CD14-positive monocyte (primary cell): Measurements from ENCODE around the gene H6PD. TPM values are rescaled to one million over a fixed set of nuclear protein-coding genes. Genes with fewer than 3 reads are reported as not detected.
A peak's percentile ranks its signal among the peaks of the same experiment; 100 is the strongest.

Experiments used
- DNase-seq, 3 donors: peaks; one replicate each; pipeline ENCODE4 v3.0.0-alpha.2; 2011 to 2022
- H2AFZ ChIP-seq: 2 replicates; pipeline ENCODE4 v1.6.0; 2012; ENCODE audit warnings: mild to moderate bottlenecking, low read depth, low read length, inconsistent platforms; ENCODE audit not compliant: insufficient read depth, poor library complexity, severe bottlenecking
- H3K27ac ChIP-seq, 2 donors: 1 replicate in 1 of 2; 2 replicates in 1 of 2; pipeline ENCODE4 v1.5.1; 2012 to 2013; ENCODE audit warnings: low read length in 2 of 2, control low read depth in 1 of 2, inconsistent platforms in 1 of 2, low read depth in 1 of 2, mild to moderate bottlenecking in 1 of 2
- H3K27me3 ChIP-seq, 2 donors: one replicate each; pipeline versions ENCODE4 v1.6.0 to v1.6.1; 2011 to 2013; ENCODE audit warnings: low read length in 2 of 2; ENCODE audit not compliant: control insufficient read depth in 2 of 2, insufficient read depth in 2 of 2
- H3K36me3 ChIP-seq, 2 donors: replicated peaks in 1 of 2; 1 replicate in 1 of 2; 2 replicates in 1 of 2; pipeline versions ENCODE4 v1.5.1 to v1.6.1; 2012 to 2013; ENCODE audit warnings: low read length in 2 of 2, control low read depth in 1 of 2, inconsistent platforms in 1 of 2, mild to moderate bottlenecking in 1 of 2; ENCODE audit not compliant: insufficient read depth in 2 of 2, control insufficient read depth in 1 of 2
- H3K4me1 ChIP-seq, 2 donors: 1 replicate in 1 of 2; 2 replicates in 1 of 2; pipeline versions ENCODE4 v1.5.1 to v1.6.1; 2012 to 2013; ENCODE audit warnings: low read length in 2 of 2, control low read depth in 1 of 2, inconsistent platforms in 1 of 2, mild to moderate bottlenecking in 1 of 2, moderate library complexity in 1 of 2; ENCODE audit not compliant: insufficient read depth in 2 of 2, control insufficient read depth in 1 of 2
- H3K4me2 ChIP-seq: replicated peaks from 2 replicates; pipeline ENCODE3; 2012; ENCODE audit warnings: low read length, moderate library complexity, mild to moderate bottlenecking; ENCODE audit not compliant: poor library complexity, severe bottlenecking; ENCODE audit errors: extremely low read depth
- H3K4me3 ChIP-seq, 3 experiments: fragments of 200-600 bp in 1 of 3; sonication (generic) in 1 of 3; replicated peaks in 1 of 3; 1 replicate in 2 of 3; 2 replicates in 1 of 3; pipeline ENCODE4 v1.5.1; 2011 to 2013; ENCODE audit warnings: low read length in 3 of 3, mild to moderate bottlenecking in 3 of 3, control low read depth in 2 of 3, low read depth in 2 of 3, inconsistent platforms in 1 of 3, moderate library complexity in 1 of 3
- H3K79me2 ChIP-seq: 2 replicates; pipeline ENCODE4 v1.6.0; 2012; ENCODE audit warnings: mild to moderate bottlenecking, control low read depth, inconsistent platforms, low read length, moderate library complexity; ENCODE audit not compliant: insufficient read depth
- H3K9ac ChIP-seq: 2 replicates; pipeline ENCODE4 v1.6.0; 2017; ENCODE audit warnings: low read length, mild to moderate bottlenecking; ENCODE audit not compliant: insufficient read depth, poor library complexity, severe bottlenecking
- H3K9me3 ChIP-seq, 2 donors: replicated peaks in 1 of 2; 1 replicate in 1 of 2; 2 replicates in 1 of 2; pipeline versions ENCODE4 v1.5.1 to v1.6.1; 2012 to 2013; ENCODE audit warnings: low read length in 2 of 2, control low read depth in 1 of 2; ENCODE audit not compliant: control insufficient read depth in 1 of 2, insufficient read depth in 1 of 2
- H4K20me1 ChIP-seq: 2 replicates; pipeline ENCODE4 v1.6.0; 2012; ENCODE audit warnings: mild to moderate bottlenecking, low read length, control low read depth, moderate library complexity; ENCODE audit not compliant: insufficient read depth
- H3K27ac Mint-ChIP-seq, 7 donors: one replicate each; pipeline ENCODE4 v1.8.0; 2020; ENCODE audit warnings: mild to moderate bottlenecking in 7 of 7, mixed read lengths in 7 of 7, moderate library complexity in 6 of 7, inconsistent platforms in 2 of 7
- H3K27me3 Mint-ChIP-seq, 3 donors: one replicate each; pipeline ENCODE4 v1.8.0; 2021 to 2022; ENCODE audit warnings: low read depth in 3 of 3, mild to moderate bottlenecking in 3 of 3, mixed read lengths in 3 of 3, moderate library complexity in 3 of 3, inconsistent platforms in 1 of 3
- H3K36me3 Mint-ChIP-seq, 2 donors: one replicate each; pipeline ENCODE4 v1.8.0; 2020; ENCODE audit warnings: mixed read lengths in 2 of 2, inconsistent platforms in 1 of 2, mild to moderate bottlenecking in 1 of 2
- H3K4me1 Mint-ChIP-seq: one replicate; pipeline ENCODE4 v1.8.0; 2020; ENCODE audit warnings: mild to moderate bottlenecking, mixed read lengths
- H3K4me3 Mint-ChIP-seq, 2 donors: one replicate each; pipeline ENCODE4 v1.8.0; 2020; ENCODE audit warnings: mild to moderate bottlenecking in 2 of 2, mixed read lengths in 2 of 2, moderate library complexity in 1 of 2
- H3K9me3 Mint-ChIP-seq, 7 donors: one replicate each; pipeline ENCODE4 v1.8.0; 2020 to 2022; ENCODE audit warnings: mixed read lengths in 7 of 7, mild to moderate bottlenecking in 6 of 7, moderate library complexity in 6 of 7, inconsistent platforms in 2 of 7
- WGBS: methylation state at CpG from one replicate; pipeline ENCODE4 v1.1.5; 2013; ENCODE audit warnings: missing lambda C conversion rate; ENCODE audit not compliant: insufficient coverage; 5-methylcytosine and 5-hydroxymethylcytosine counted together
- intact Hi-C, 2 donors: fragments of 100-400 bp; cut with micrococcal nuclease; formaldehyde crosslinking; loops; one replicate each; pipeline versions ENCODE4 v1.15.0 to v1.15.1; 2023
- polyA plus RNA-seq, 3 donors: library from polyadenylated mRNA; depleted of rRNA in 1 of 3; unstranded in 2 of 3; stranded (reverse) in 1 of 3; fragments of 300-500 nt in 2 of 3; fragments of >200 nt in 1 of 3; fragmentation: Illumina TruSeq in 2 of 3; gene quantifications; 1 replicate in 2 of 3; 2 replicates in 1 of 3; pipeline ENCODE4 v1.2.3, GENCODE V29; 2012 to 2021
- TF ChIP-seq, protein P1 (sequence below): fragments of 200-600 bp; IDR thresholded peaks from one replicate; pipeline ENCODE4 v1.8.0; 2022; ENCODE audit warnings: antibody characterized with exemption, mild to moderate bottlenecking

Gene H6PD
- polyA plus RNA-seq, 3 donors: 8.6 to 15.9 (median 11.4) TPM

DNA sequence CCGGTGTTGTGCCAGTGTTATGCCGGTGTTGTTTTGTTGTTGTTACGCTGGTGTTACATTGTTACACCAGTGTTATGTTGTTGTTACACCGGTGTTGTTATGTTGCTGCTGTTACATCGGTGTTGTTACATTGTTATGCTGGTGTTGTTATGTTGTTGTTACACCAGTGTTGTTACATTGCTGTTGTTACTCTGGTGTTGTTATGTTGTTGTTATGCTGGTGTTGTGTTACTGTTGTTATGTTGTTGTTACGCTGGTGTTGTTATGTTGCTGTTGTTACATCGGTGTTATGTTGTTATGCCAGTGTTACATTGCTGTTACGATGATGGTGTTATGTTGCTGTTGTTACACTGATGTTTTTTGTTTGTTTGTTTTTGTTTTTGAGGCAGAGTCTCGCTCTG, 24.1 kb downstream of the H6PD start:
- no peak overlapping the region for H3K27ac ChIP-seq
- H3K36me3 Mint-ChIP-seq: peaks cover 49 to 75% of the 10 kb centered on the region in 2 donors
- no peaks in the 10 kb centered on the region for H3K4me1 ChIP-seq
- H3K27me3 Mint-ChIP-seq: no peaks in the 10 kb centered on the region
- H3K4me3 ChIP-seq: no peak overlapping the region
- peaks cover 0 to 11% of the 10 kb centered on the region in 2 donors for H3K9me3 ChIP-seq
- H3K36me3 ChIP-seq: peaks cover 20 to 52% of the 10 kb centered on the region in 2 donors
- TF ChIP-seq, protein P1, sequence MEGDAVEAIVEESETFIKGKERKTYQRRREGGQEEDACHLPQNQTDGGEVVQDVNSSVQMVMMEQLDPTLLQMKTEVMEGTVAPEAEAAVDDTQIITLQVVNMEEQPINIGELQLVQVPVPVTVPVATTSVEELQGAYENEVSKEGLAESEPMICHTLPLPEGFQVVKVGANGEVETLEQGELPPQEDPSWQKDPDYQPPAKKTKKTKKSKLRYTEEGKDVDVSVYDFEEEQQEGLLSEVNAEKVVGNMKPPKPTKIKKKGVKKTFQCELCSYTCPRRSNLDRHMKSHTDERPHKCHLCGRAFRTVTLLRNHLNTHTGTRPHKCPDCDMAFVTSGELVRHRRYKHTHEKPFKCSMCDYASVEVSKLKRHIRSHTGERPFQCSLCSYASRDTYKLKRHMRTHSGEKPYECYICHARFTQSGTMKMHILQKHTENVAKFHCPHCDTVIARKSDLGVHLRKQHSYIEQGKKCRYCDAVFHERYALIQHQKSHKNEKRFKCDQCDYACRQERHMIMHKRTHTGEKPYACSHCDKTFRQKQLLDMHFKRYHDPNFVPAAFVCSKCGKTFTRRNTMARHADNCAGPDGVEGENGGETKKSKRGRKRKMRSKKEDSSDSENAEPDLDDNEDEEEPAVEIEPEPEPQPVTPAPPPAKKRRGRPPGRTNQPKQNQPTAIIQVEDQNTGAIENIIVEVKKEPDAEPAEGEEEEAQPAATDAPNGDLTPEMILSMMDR: no peak
- no peak overlapping the region for H3K4me2 ChIP-seq
- H3K27ac Mint-ChIP-seq: no peak overlapping the region
- no peak overlapping the region for H3K9ac ChIP-seq
- intact Hi-C loops: no loop called here
- H4K20me1 ChIP-seq: peaks cover 28% of the 10 kb centered on the region
- no peaks in the 10 kb centered on the region for H3K79me2 ChIP-seq
- DNase-seq: no peak
- peaks cover 6 to 20% (median 14%) of the 10 kb centered on the region in 7 donors for H3K9me3 Mint-ChIP-seq
- no peak overlapping the region for H2AFZ ChIP-seq
- no peak overlapping the region for H3K4me3 Mint-ChIP-seq
- no peaks in the 10 kb centered on the region for H3K27me3 ChIP-seq
- H3K4me1 Mint-ChIP-seq: peaks cover 6% of the 10 kb centered on the region
- 98% methylated on average over 8 of the region's 9 CpGs for WGBS

DNA sequence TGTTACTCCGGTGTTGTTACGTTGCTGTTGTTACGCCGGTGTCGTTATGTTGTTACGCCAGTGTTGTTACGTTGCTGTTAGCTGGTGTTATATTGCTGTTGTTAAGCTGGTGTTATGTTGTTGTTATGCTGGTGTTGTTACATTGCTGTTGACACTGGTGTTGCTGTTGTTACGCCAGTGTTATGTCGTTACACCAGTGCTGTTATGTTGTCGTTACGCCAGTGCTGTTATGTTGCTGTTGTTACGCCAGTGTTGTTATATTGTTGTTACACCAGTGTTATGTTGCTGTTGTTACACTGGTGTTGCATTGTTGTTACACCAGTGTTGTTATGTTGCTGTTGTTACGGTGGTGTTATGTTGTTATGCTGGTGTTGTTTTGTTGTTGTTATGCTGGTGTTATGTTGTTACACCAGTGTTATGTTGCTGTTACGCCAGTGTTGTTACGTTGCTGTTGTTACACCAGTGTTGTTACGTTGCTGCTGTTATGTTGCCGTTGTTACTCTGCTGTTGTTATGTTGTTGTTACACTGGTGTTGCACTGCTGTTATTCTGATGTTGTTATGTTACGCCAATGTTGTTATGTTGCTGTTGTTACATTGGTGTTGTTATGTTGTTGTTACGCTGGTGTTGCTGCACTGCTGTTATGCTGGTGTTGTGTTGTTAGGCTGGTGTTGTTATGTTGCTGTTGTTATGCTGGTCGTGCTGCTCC, 25.6 kb downstream of the H6PD start:
- peaks cover 25% of the 10 kb centered on the region for H4K20me1 ChIP-seq
- Mint-ChIP-seq H3K36me3 (peaks cover 59 to 81% of the 10 kb centered on the region in 2 donors), H3K4me3 (no peak overlapping the region), H3K27ac (peak overlapping the region in 6 of 7 donors; percentile 70 to 83 (median 75)), H3K27me3 (no peaks in the 10 kb centered on the region), H3K9me3 (peaks cover 6 to 20% (median 14%) of the 10 kb centered on the region in 7 donors), H3K4me1 (peaks cover 6% of the 10 kb centered on the region)
- H3K27ac ChIP-seq: no peak overlapping the region
- H3K9me3 ChIP-seq: peaks cover 0 to 11% of the 10 kb centered on the region in 2 donors
- no peak overlapping the region for H3K4me2 ChIP-seq
- no peak for DNase-seq
- 99% methylated on average over 18 of the region's 20 CpGs for WGBS
- H3K27me3 ChIP-seq: no peaks in the 10 kb centered on the region
- H3K4me3 ChIP-seq: no peak overlapping the region
- no peaks in the 10 kb centered on the region for H3K79me2 ChIP-seq
- H3K36me3 ChIP-seq: peaks cover 34 to 66% of the 10 kb centered on the region in 2 donors
- H3K4me1 ChIP-seq: no peaks in the 10 kb centered on the region
- no peak overlapping the region for H2AFZ ChIP-seq
- TF ChIP-seq, protein P1: no peak
- intact Hi-C loops: no loop called here
- H3K9ac ChIP-seq: no peak overlapping the region
